HEK293 (cell line): ENCODE results near the gene DNAJB5.

Experiments used
- CTCF ChIA-PET: fragments of 350-600 bp; formaldehyde crosslinking; extraction: SDS; loops from one replicate; lab custom pipeline; 2021; ENCODE audit warnings: antibody characterized with exemption; lab: Yijun Ruan, JAX
- POLR2A ChIA-PET: fragments of 300-600 bp; formaldehyde crosslinking; extraction: SDS; loops from one replicate; lab custom pipeline; 2020; ENCODE audit warnings: antibody characterized with exemption, inconsistent platforms; lab: Yijun Ruan, JAX
- H3K27ac ChIP-seq: fragments of 200-500 bp; sonication (Bioruptor generic); 2 replicates; pipeline ENCODE4 v1.5.1; 2014; ENCODE audit warnings: low read depth, low read length, control low read depth, inconsistent platforms; ENCODE audit errors: extremely low read depth
- H3K36me3 ChIP-seq, 2 experiments: fragments of 200-500 bp in 1 of 2; sonication (Bioruptor generic) in 1 of 2; 1 replicate in 1 of 2; 2 replicates in 1 of 2; pipeline ENCODE4 v1.5.1; 2014 to 2017; ENCODE audit warnings: inconsistent platforms in 2 of 2, low read length in 2 of 2; ENCODE audit not compliant: control insufficient read depth in 2 of 2, insufficient read depth in 1 of 2
- H3K4me1 ChIP-seq: fragments of 200-500 bp; sonication (Bioruptor generic); 2 replicates; pipeline ENCODE4 v1.5.1; 2014; ENCODE audit warnings: mild to moderate bottlenecking, low read length, inconsistent platforms; ENCODE audit not compliant: control insufficient read depth, insufficient read depth
- H3K4me3 ChIP-seq: 2 replicates; pipeline ENCODE4 v1.5.1; 2011; ENCODE audit warnings: low read depth, mild to moderate bottlenecking, control low read depth, low read length, moderate library complexity
- H3K9me3 ChIP-seq: fragments of 200-500 bp; sonication (Bioruptor generic); 2 replicates; pipeline ENCODE4 v1.5.1; 2014; ENCODE audit warnings: low read depth, low read length, inconsistent platforms; ENCODE audit not compliant: control insufficient read depth, insufficient read depth
- GLI4 ChIP-seq: fragments of 450-650 bp; formaldehyde crosslinking; IDR thresholded peaks from 2 replicates; pipeline ENCODE4 v1.5.1; 2016; ENCODE audit warnings: missing biosample characterization, missing genetic modification characterization
- HOXC10 ChIP-seq: sonication (generic); formaldehyde crosslinking; IDR thresholded peaks from 2 replicates; pipeline ENCODE4 v1.8.1; 2023; ENCODE audit warnings: mild to moderate bottlenecking, missing genetic modification reagents
- KLF17 ChIP-seq: fragments of 450-650 bp; formaldehyde crosslinking; IDR thresholded peaks from 2 replicates; pipeline ENCODE4 v1.5.1; 2016; ENCODE audit warnings: missing biosample characterization, missing genetic modification characterization
- OVOL3 ChIP-seq: fragments of 450-650 bp; formaldehyde crosslinking; IDR thresholded peaks from 2 replicates; pipeline ENCODE4 v1.5.1; 2016; ENCODE audit warnings: missing biosample characterization, missing genetic modification characterization
- PRDM1 ChIP-seq: fragments of 450-650 bp; formaldehyde crosslinking; IDR thresholded peaks from 2 replicates; pipeline ENCODE4; 2016; ENCODE audit warnings: missing biosample characterization, missing genetic modification characterization
- SP3 ChIP-seq: fragments of 450-650 bp; formaldehyde crosslinking; IDR thresholded peaks from 2 replicates; pipeline ENCODE4 v1.5.1; 2016; ENCODE audit warnings: missing biosample characterization, missing genetic modification characterization
- TCF7L2 ChIP-seq: IDR thresholded peaks from 2 replicates; pipeline ENCODE4 v1.6.1; 2011; ENCODE audit warnings: low read depth, mild to moderate bottlenecking, inconsistent platforms, low read length, moderate library complexity, borderline replicate concordance
- ZIC2 ChIP-seq: fragments of 450-650 bp; formaldehyde crosslinking; IDR thresholded peaks from 2 replicates; pipeline ENCODE4 v1.5.1; 2016; ENCODE audit warnings: missing biosample characterization, missing genetic modification characterization
- ZNF121 ChIP-seq: fragments of 450-650 bp; formaldehyde crosslinking; IDR thresholded peaks from 2 replicates; pipeline ENCODE4 v1.5.1; 2016; ENCODE audit warnings: missing biosample characterization, missing genetic modification characterization
- ZNF350 ChIP-seq: fragments of 450-650 bp; formaldehyde crosslinking; IDR thresholded peaks from 2 replicates; pipeline ENCODE4 v1.5.0; 2017; ENCODE audit warnings: missing biosample characterization, mild to moderate bottlenecking, missing genetic modification characterization
- ZNF366 ChIP-seq: fragments of 450-650 bp; formaldehyde crosslinking; conservative IDR thresholded peaks from 2 replicates; pipeline ENCODE4 v1.5.1; 2016; ENCODE audit warnings: missing biosample characterization, missing genetic modification characterization
- ZNF544 ChIP-seq: fragments of 450-650 bp; formaldehyde crosslinking; IDR thresholded peaks from 2 replicates; pipeline ENCODE4 v1.5.0; 2017; ENCODE audit warnings: missing biosample characterization, missing genetic modification characterization
- TF ChIP-seq, protein P1 (sequence below): fragments of 450-650 bp; formaldehyde crosslinking; IDR thresholded peaks from 2 replicates; pipeline ENCODE4 v1.5.1; 2016; ENCODE audit warnings: missing biosample characterization, missing genetic modification characterization, low read depth
- TF ChIP-seq, protein P2 (sequence below): fragments of 450-650 bp; formaldehyde crosslinking; IDR thresholded peaks from 2 replicates; pipeline ENCODE4 v1.5.1; 2016; ENCODE audit warnings: missing biosample characterization, missing genetic modification characterization
- TF ChIP-seq, protein P3 (sequence below): fragments of 450-650 bp; formaldehyde crosslinking; IDR thresholded peaks from 2 replicates; pipeline ENCODE4 v1.5.1; 2017; ENCODE audit warnings: missing biosample characterization, missing genetic modification characterization

DNAJB5 gene

GRCh38 chr9:34989946-34990635, 546 bp downstream of the DNAJB5 start (continued):
- TF ChIP-seq, protein P1, sequence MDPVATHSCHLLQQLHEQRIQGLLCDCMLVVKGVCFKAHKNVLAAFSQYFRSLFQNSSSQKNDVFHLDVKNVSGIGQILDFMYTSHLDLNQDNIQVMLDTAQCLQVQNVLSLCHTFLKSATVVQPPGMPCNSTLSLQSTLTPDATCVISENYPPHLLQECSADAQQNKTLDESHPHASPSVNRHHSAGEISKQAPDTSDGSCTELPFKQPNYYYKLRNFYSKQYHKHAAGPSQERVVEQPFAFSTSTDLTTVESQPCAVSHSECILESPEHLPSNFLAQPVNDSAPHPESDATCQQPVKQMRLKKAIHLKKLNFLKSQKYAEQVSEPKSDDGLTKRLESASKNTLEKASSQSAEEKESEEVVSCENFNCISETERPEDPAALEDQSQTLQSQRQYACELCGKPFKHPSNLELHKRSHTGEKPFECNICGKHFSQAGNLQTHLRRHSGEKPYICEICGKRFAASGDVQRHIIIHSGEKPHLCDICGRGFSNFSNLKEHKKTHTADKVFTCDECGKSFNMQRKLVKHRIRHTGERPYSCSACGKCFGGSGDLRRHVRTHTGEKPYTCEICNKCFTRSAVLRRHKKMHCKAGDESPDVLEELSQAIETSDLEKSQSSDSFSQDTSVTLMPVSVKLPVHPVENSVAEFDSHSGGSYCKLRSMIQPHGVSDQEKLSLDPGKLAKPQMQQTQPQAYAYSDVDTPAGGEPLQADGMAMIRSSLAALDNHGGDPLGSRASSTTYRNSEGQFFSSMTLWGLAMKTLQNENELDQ (tag by site-specific recombination), result no peak
- no peak for TF ChIP-seq ZNF350 (tag by site-specific recombination)

GRCh38 chr9:34990908-34991606, 1.5 kb downstream of the DNAJB5 start:
- POLR2A ChIA-PET, result no interaction called here
- Histone ChIP-seq H3K4me3 (no peak overlapping the region), H3K9me3 (no peaks in the 10 kb centered on the region), H3K27ac (no peak overlapping the region), H3K36me3 (peaks cover 0 to 1% of the 10 kb centered on the region in 2 experiments; a peak in 1 of 3 replicates), H3K4me1 (peaks cover 2% of the 10 kb centered on the region; the same call in 1 of the 2 replicates)
- CTCF ChIA-PET, result interaction anchor here (0.5 to 8.5 kb wide), 3 partner anchors 12 to 93 kb away, joined by 3 to 116 read pairs (median 4); no protein-coding TSS in a partner anchor
- TF ChIP-seq GLI4 (tag by site-specific recombination) (no peak), PRDM1 (tag by site-specific recombination) (no peak), HOXC10 (CRISPR knock-in tag) (no peak), ZNF544 (tag by site-specific recombination) (no peak), ZNF366 (tag by site-specific recombination) (peak; percentile 55), KLF17 (tag by site-specific recombination) (no peak)

- H3K4me3 ChIP-seq, result no peak overlapping the region
- H3K27ac ChIP-seq, result no peak overlapping the region
- no peak for TF ChIP-seq ZNF121 (tag by site-specific recombination)
- TF ChIP-seq, protein P2, sequence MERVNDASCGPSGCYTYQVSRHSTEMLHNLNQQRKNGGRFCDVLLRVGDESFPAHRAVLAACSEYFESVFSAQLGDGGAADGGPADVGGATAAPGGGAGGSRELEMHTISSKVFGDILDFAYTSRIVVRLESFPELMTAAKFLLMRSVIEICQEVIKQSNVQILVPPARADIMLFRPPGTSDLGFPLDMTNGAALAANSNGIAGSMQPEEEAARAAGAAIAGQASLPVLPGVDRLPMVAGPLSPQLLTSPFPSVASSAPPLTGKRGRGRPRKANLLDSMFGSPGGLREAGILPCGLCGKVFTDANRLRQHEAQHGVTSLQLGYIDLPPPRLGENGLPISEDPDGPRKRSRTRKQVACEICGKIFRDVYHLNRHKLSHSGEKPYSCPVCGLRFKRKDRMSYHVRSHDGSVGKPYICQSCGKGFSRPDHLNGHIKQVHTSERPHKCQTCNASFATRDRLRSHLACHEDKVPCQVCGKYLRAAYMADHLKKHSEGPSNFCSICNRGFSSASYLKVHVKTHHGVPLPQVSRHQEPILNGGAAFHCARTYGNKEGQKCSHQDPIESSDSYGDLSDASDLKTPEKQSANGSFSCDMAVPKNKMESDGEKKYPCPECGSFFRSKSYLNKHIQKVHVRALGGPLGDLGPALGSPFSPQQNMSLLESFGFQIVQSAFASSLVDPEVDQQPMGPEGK, result 0 out of 2 replicates have a peak, but pooled peaks have one; percentile 7
- no peak for TF ChIP-seq OVOL3 (tag by site-specific recombination)
- TF ChIP-seq TCF7L2, result no peak
- peak; percentile 64 for TF ChIP-seq ZIC2 (tag by site-specific recombination)
- TF ChIP-seq, protein P3, sequence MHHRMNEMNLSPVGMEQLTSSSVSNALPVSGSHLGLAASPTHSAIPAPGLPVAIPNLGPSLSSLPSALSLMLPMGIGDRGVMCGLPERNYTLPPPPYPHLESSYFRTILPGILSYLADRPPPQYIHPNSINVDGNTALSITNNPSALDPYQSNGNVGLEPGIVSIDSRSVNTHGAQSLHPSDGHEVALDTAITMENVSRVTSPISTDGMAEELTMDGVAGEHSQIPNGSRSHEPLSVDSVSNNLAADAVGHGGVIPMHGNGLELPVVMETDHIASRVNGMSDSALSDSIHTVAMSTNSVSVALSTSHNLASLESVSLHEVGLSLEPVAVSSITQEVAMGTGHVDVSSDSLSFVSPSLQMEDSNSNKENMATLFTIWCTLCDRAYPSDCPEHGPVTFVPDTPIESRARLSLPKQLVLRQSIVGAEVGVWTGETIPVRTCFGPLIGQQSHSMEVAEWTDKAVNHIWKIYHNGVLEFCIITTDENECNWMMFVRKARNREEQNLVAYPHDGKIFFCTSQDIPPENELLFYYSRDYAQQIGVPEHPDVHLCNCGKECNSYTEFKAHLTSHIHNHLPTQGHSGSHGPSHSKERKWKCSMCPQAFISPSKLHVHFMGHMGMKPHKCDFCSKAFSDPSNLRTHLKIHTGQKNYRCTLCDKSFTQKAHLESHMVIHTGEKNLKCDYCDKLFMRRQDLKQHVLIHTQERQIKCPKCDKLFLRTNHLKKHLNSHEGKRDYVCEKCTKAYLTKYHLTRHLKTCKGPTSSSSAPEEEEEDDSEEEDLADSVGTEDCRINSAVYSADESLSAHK (tag by site-specific recombination), result no peak
- 0 out of 2 replicates have a peak, but pooled peaks have one; percentile 10 for TF ChIP-seq SP3 (tag by site-specific recombination)
- TF ChIP-seq, all 188 proteins: peak for 3
- CTCF ChIA-PET, result interaction anchor here (0.5 to 8.5 kb wide), 8 partner anchors 12 to 419 kb away, joined by 3 to 116 read pairs (median 4); no protein-coding TSS in a partner anchor
- Histone ChIP-seq H3K4me1 (peaks cover 2% of the 10 kb centered on the region; the same call in 1 of the 2 replicates), H3K9me3 (no peaks in the 10 kb centered on the region), H3K36me3 (peaks cover 0 to 9% of the 10 kb centered on the region in 2 experiments; a peak in 1 of 3 replicates)
- POLR2A ChIA-PET, result interaction anchor here (1.0 kb wide), 1 partner anchor 88 kb away, joined by 6 read pairs; the partner anchor contains the start of gene FANCG
Measured at GRCh38 chr9:34991607-34992375, 2.2 kb downstream of the DNAJB5 start.
